Prostate gland (tissue), 2 donors: ENCODE results near the gene APOBEC2. TPM values are rescaled to one million over a fixed set of nuclear protein-coding genes. Genes with fewer than 3 reads are reported as not detected.

ENCODE experiments used
- DNase-seq: peaks from one replicate; pipeline ENCODE4 v3.0.0-alpha.2; 2019; ENCODE audit warnings: low spot score
- H3K27ac ChIP-seq, 2 donors: fragments of 200-600 bp; sonication (generic); 2 replicates each; pipeline ENCODE4 v1.5.1; 2017 to 2019
- H3K27me3 ChIP-seq: fragments of 200-600 bp; sonication (generic); replicated peaks from 2 replicates; pipeline ENCODE4 v1.5.1; 2019; ENCODE audit not compliant: insufficient read depth
- H3K36me3 ChIP-seq, 2 donors: fragments of 200-600 bp; sonication (generic); 1 replicate in 1 of 2; 2 replicates in 1 of 2; pipeline versions ENCODE4 v1.5.1 to v1.8.1; 2017 to 2019
- H3K4me1 ChIP-seq: fragments of 200-600 bp; sonication (generic); replicated peaks from 2 replicates; pipeline ENCODE4 v1.5.1; 2019
- H3K4me3 ChIP-seq, 2 donors: fragments of 200-600 bp; sonication (generic); 2 replicates each; pipeline ENCODE4 v1.5.1; 2017 to 2019
- H3K9me3 ChIP-seq: fragments of 200-600 bp; sonication (generic); 2 replicates; pipeline ENCODE4 v1.5.1; 2017
- CTCF ChIP-seq, 4 experiments: fragments of 200-600 bp in 2 of 4; fragments of 450-650 bp in 2 of 4; sonication (generic) in 2 of 4; IDR thresholded peaks; 1 replicate in 3 of 4; 2 replicates in 1 of 4; pipeline ENCODE4 v1.5.1; 2016 to 2019; ENCODE audit warnings: antibody characterized with exemption in 4 of 4, mild to moderate bottlenecking in 2 of 4, moderate library complexity in 2 of 4
- POLR2A ChIP-seq: fragments of 450-650 bp; IDR thresholded peaks from one replicate; pipeline ENCODE4 v1.6.1; 2016; ENCODE audit warnings: antibody characterized with exemption, mild to moderate bottlenecking
- POLR2AphosphoS5 ChIP-seq: sonication (generic); formaldehyde crosslinking; IDR thresholded peaks from one replicate; pipeline ENCODE4 v1.6.1; 2017; ENCODE audit warnings: antibody characterized with exemption
- WGBS: methylation state at CpG from one replicate; pipeline ENCODE4 v1.1.5; 2018; 5-methylcytosine and 5-hydroxymethylcytosine counted together
- intact Hi-C: fragments of 100-400 bp; cut with DNase I; formaldehyde crosslinking; loops from one replicate; pipeline ENCODE4 v1.14.2; 2022
- total RNA-seq, 2 donors: library from RNA; depleted of rRNA; stranded (reverse); fragments of >200 nt; gene quantifications; one replicate each; pipeline ENCODE4 v1.1.0, GENCODE V29; 2016

The APOBEC2 gene
- total RNA-seq, 2 donors from 2014 or later: 2.0 TPM; not detected in 1

- WGBS: 44% methylated on average over 3 of the region's 3 CpGs
- Histone ChIP-seq H3K4me1 (no peaks in the 10 kb centered on the region), H3K27ac (no peak overlapping the region), H3K4me3 (no peak overlapping the region), H3K36me3 (no peaks in the 10 kb centered on the region), H3K9me3 (no peaks in the 10 kb centered on the region), H3K27me3 (no peaks in the 10 kb centered on the region)
- intact Hi-C loops: no loop called here
- no peak for TF ChIP-seq POLR2AphosphoS5
- no peak for TF ChIP-seq POLR2A
- TF ChIP-seq CTCF (IDR thresholded peaks at IDR 0.05): no peak
- DNase-seq: no peak
These were observed 16.8 kb upstream of the APOBEC2 start for GRCh38 chr6:41036186-41036585.

- no peak for DNase-seq
These were observed 16.4 kb upstream of the APOBEC2 start for GRCh38 chr6:41036601-41037000.

GRCh38 chr6:41037107-41037900, 15.7 kb upstream of the APOBEC2 start:
- no peak overlapping the region for H3K4me3 ChIP-seq
- H3K27me3 ChIP-seq: no peaks in the 10 kb centered on the region
- no peak overlapping the region for H3K27ac ChIP-seq
- no peak for TF ChIP-seq POLR2A
- 84% methylated on average over 13 of the region's 13 CpGs for WGBS
- no peaks in the 10 kb centered on the region for H3K9me3 ChIP-seq
- intact Hi-C loops: no loop called here
- H3K4me1 ChIP-seq: no peaks in the 10 kb centered on the region
- DNase-seq: no peak
- no peaks in the 10 kb centered on the region for H3K36me3 ChIP-seq

More at GRCh38 chr6:41036601-41037000, 16.4 kb upstream of the APOBEC2 start:
- Histone ChIP-seq H3K9me3 (no peaks in the 10 kb centered on the region), H3K27ac (no peak overlapping the region), H3K4me3 (no peak overlapping the region), H3K4me1 (no peaks in the 10 kb centered on the region), H3K27me3 (no peaks in the 10 kb centered on the region), H3K36me3 (no peaks in the 10 kb centered on the region)
- no peak for TF ChIP-seq POLR2A
- TF ChIP-seq CTCF (IDR thresholded peaks at IDR 0.05): no peak
- TF ChIP-seq POLR2AphosphoS5: no peak
- WGBS: 100% methylated on average over 2 of the region's 2 CpGs
- intact Hi-C loops: no loop called here

GRCh38 chr6:41038205-41038604, 14.8 kb upstream of the APOBEC2 start:
- DNase-seq: no peak
- Histone ChIP-seq H3K27ac (no peak overlapping the region), H3K9me3 (no peaks in the 10 kb centered on the region), H3K36me3 (no peaks in the 10 kb centered on the region), H3K4me1 (no peaks in the 10 kb centered on the region), H3K4me3 (no peak overlapping the region), H3K27me3 (no peaks in the 10 kb centered on the region)
- no peak for TF ChIP-seq CTCF (IDR thresholded peaks at IDR 0.05)
- TF ChIP-seq POLR2A: no peak
- TF ChIP-seq POLR2AphosphoS5: no peak
- WGBS: 80% methylated on average over 3 of the region's 3 CpGs
- intact Hi-C loops: no loop called here

GRCh38 chr6:41039060-41039998, 13.7 kb upstream of the APOBEC2 start, which contains the start of gene UNC5CL:
Gene UNC5CL (minus strand): TSS chr6:41039221. CDS start chr6:41035074, 4,147 bp downstream.
- Histone ChIP-seq H3K36me3 (no peaks in the 10 kb centered on the region), H3K9me3 (no peaks in the 10 kb centered on the region), H3K27me3 (no peaks in the 10 kb centered on the region), H3K27ac (no peak within 1 kb of the TSS), H3K4me3 (no peak within 1 kb of the TSS), H3K4me1 (no peaks in the 10 kb centered on the region)
- intact Hi-C loops: no loop called here
- 79% methylated on average over 10 of the region's 10 CpGs for WGBS
- peak; percentile 29 for DNase-seq
- TF ChIP-seq POLR2A (no peak), POLR2AphosphoS5 (no peak), CTCF (IDR thresholded peaks at IDR 0.05) (peak; percentile 39 to 60 (median 45))
